GM23338 (cell line): ENCODE measurements around the gene RGL2. TPM values are rescaled to one million over a fixed set of nuclear protein-coding genes. Genes with fewer than 3 reads are reported as not detected.
A peak's percentile ranks its signal among the peaks of the same experiment; 100 is the strongest.

Experiments
- ATAC-seq: fragments of 200-7000 bp; cut with Tn5 transposase; 3 replicates; pipeline ENCODE4 v1.9.1; 2020
- DNase-seq: peaks from one replicate; pipeline ENCODE4 v3.0.0-alpha.2; 2015; ENCODE audit warnings: low spot score
- H2AFZ ChIP-seq: fragments of 200-600 bp; sonication (generic); 2 replicates; pipeline ENCODE4 v1.8.0; 2016; ENCODE audit warnings: antibody characterized with exemption, mild to moderate bottlenecking, moderate library complexity
- H3F3A ChIP-seq: fragments of 200-600 bp; sonication (generic); replicated peaks from 2 replicates; pipeline ENCODE4 v1.8.0; 2017; ENCODE audit warnings: antibody characterized with exemption, mixed run types, low read depth
- H3K27ac ChIP-seq: fragments of 200-600 bp; sonication (generic); 2 replicates; pipeline ENCODE4 v1.6.1; 2016; ENCODE audit warnings: low read depth
- H3K27me3 ChIP-seq: fragments of 200-600 bp; sonication (generic); 2 replicates; pipeline ENCODE4 v1.8.0; 2016; ENCODE audit warnings: mild to moderate bottlenecking, mixed run types, moderate library complexity; ENCODE audit not compliant: insufficient read depth
- H3K36me3 ChIP-seq: fragments of 200-600 bp; sonication (generic); 2 replicates; pipeline ENCODE4 v1.8.0; 2016; ENCODE audit warnings: mild to moderate bottlenecking; ENCODE audit not compliant: insufficient read depth
- H3K4me1 ChIP-seq: fragments of 200-600 bp; sonication (generic); 2 replicates; pipeline ENCODE4 v1.8.0; 2016; ENCODE audit warnings: mild to moderate bottlenecking, moderate library complexity; ENCODE audit not compliant: insufficient read depth
- H3K4me2 ChIP-seq: fragments of 200-600 bp; sonication (generic); 2 replicates; pipeline ENCODE4 v1.7.1; 2017; ENCODE audit warnings: mixed run types
- H3K4me3 ChIP-seq: fragments of 200-600 bp; sonication (generic); 2 replicates; pipeline ENCODE4 v1.6.1; 2016; ENCODE audit warnings: mixed run types
- H3K79me2 ChIP-seq: fragments of 200-600 bp; sonication (generic); replicated peaks from 2 replicates; pipeline ENCODE4 v1.8.0; 2017; ENCODE audit warnings: mild to moderate bottlenecking; ENCODE audit not compliant: insufficient read depth
- H3K9me2 ChIP-seq: fragments of 200-600 bp; sonication (generic); 2 replicates; pipeline ENCODE4 v1.8.0; 2017; ENCODE audit not compliant: insufficient read depth
- H4K20me1 ChIP-seq: fragments of 200-600 bp; sonication (generic); replicated peaks from 2 replicates; pipeline ENCODE4 v1.8.0; 2017; ENCODE audit warnings: mild to moderate bottlenecking; ENCODE audit not compliant: insufficient read depth
- H3K27ac Mint-ChIP-seq: 2 replicates; pipeline ENCODE4 v1.8.0; 2020; ENCODE audit warnings: inconsistent platforms, mild to moderate bottlenecking, moderate library complexity, mixed read lengths
- H3K27me3 Mint-ChIP-seq: 3 replicates; pipeline ENCODE4 v1.8.0; 2022; ENCODE audit warnings: low read depth, mild to moderate bottlenecking, moderate library complexity, mixed read lengths, inconsistent platforms; ENCODE audit not compliant: insufficient read depth, poor library complexity
- H3K36me3 Mint-ChIP-seq: 3 replicates; pipeline ENCODE4 v1.8.0; 2021; ENCODE audit warnings: low read depth, mild to moderate bottlenecking, inconsistent platforms, moderate library complexity, mixed read lengths
- H3K4me1 Mint-ChIP-seq: 3 replicates; pipeline ENCODE4 v1.8.0; 2020; ENCODE audit warnings: mild to moderate bottlenecking, inconsistent platforms, mixed read lengths
- H3K4me3 Mint-ChIP-seq: 3 replicates; pipeline ENCODE4 v1.8.0; 2021; ENCODE audit warnings: moderate library complexity, mild to moderate bottlenecking, inconsistent platforms, mixed read lengths
- H3K9me3 Mint-ChIP-seq: 3 replicates; pipeline ENCODE4 v1.8.0; 2020; ENCODE audit warnings: moderate library complexity, mild to moderate bottlenecking, inconsistent platforms, mixed read lengths
- CREB1 ChIP-seq: fragments of 250-450 bp; sonication (Bioruptor Pico); IDR thresholded peaks from 2 replicates; pipeline ENCODE4 v1.5.0; 2020; ENCODE audit warnings: low read depth, mild to moderate bottlenecking, moderate library complexity
- EZH2 ChIP-seq: fragments of 200-600 bp; sonication (generic); IDR thresholded peaks from one replicate; pipeline ENCODE4 v1.8.0; 2017; ENCODE audit warnings: antibody characterized with exemption, mild to moderate bottlenecking, low read depth; ENCODE audit not compliant: unreplicated experiment
- STAT1 ChIP-seq: IDR thresholded peaks from one replicate; pipeline ENCODE4 v1.6.1; 2016; ENCODE audit warnings: antibody characterized with exemption; ENCODE audit not compliant: unreplicated experiment
- ZNF114 ChIP-seq: fragments of 250-450 bp; sonication (Bioruptor Pico); IDR thresholded peaks from 2 replicates; pipeline ENCODE4 v1.5.0; 2020; ENCODE audit warnings: mild to moderate bottlenecking, moderate library complexity
- ZNF331 ChIP-seq: fragments of 250-450 bp; sonication (Bioruptor Pico); IDR thresholded peaks from 2 replicates; pipeline ENCODE4 v1.5.0; 2020; ENCODE audit warnings: low read depth, mild to moderate bottlenecking, moderate library complexity
- polyA plus RNA-seq: library from polyadenylated mRNA; unstranded; fragments of >200 nt; fragmentation: Nextera tagmentation; extraction: Ambion mirVana; gene quantifications from 2 replicates; pipeline ENCODE4 v1.2.1, GENCODE V29; 2016
- total RNA-seq: library from RNA; depleted of rRNA; stranded (reverse); fragments of >200 nt; shearing (Covaris generic); gene quantifications from 2 replicates; pipeline ENCODE4 v1.2.3, GENCODE V29; 2014
- TF ChIP-seq, protein P1 (sequence below): IDR thresholded peaks from one replicate; pipeline ENCODE4 v1.6.1; 2018; ENCODE audit warnings: antibody characterized with exemption; ENCODE audit not compliant: unreplicated experiment
- TF ChIP-seq, protein P2 (sequence below): IDR thresholded peaks from 2 replicates; pipeline ENCODE4 v1.6.1; 2016; ENCODE audit warnings: antibody characterized with exemption
- TF ChIP-seq, protein P3 (sequence below): fragments of 250-450 bp; sonication (Bioruptor Pico); IDR thresholded peaks from 2 replicates; pipeline ENCODE4 v1.5.0; 2020; ENCODE audit warnings: mild to moderate bottlenecking, moderate library complexity

The RGL2 gene
- total and polyA plus RNA-seq, 2 experiments from 2014 or later: 28.0 to 52.2 TPM

DNA sequence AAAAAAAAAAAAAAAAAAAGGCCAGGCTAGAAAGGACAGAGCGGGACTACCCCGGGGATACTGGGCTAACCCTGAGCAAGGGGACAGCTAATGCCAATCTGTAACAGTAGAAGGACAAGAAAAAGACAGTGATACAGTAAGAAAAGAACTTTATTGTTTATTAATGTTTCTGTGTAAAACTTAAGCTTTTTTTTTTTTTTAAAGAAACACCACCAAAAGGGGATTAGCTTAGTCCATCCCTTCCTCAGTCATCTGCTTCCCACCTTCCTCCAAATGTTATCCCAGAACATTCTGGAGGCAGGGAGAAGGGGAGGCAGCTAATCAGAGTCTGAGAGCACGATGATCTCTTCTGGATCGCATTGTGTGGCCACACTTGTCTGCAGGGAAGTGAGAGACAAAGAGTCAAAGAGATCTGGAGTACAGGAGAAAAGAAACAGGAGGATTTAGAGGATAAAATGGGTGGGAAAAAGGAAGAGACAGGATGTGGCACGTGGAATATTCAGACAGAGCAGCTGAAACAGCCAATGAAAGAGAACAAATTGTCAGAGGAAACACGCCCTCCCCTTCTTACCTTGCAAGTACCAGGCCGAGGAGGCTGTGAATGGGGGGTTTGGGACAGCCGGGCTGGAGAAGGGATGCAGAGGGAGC lies 19.8 kb upstream of the RGL2 start:
- TF ChIP-seq, protein P1, sequence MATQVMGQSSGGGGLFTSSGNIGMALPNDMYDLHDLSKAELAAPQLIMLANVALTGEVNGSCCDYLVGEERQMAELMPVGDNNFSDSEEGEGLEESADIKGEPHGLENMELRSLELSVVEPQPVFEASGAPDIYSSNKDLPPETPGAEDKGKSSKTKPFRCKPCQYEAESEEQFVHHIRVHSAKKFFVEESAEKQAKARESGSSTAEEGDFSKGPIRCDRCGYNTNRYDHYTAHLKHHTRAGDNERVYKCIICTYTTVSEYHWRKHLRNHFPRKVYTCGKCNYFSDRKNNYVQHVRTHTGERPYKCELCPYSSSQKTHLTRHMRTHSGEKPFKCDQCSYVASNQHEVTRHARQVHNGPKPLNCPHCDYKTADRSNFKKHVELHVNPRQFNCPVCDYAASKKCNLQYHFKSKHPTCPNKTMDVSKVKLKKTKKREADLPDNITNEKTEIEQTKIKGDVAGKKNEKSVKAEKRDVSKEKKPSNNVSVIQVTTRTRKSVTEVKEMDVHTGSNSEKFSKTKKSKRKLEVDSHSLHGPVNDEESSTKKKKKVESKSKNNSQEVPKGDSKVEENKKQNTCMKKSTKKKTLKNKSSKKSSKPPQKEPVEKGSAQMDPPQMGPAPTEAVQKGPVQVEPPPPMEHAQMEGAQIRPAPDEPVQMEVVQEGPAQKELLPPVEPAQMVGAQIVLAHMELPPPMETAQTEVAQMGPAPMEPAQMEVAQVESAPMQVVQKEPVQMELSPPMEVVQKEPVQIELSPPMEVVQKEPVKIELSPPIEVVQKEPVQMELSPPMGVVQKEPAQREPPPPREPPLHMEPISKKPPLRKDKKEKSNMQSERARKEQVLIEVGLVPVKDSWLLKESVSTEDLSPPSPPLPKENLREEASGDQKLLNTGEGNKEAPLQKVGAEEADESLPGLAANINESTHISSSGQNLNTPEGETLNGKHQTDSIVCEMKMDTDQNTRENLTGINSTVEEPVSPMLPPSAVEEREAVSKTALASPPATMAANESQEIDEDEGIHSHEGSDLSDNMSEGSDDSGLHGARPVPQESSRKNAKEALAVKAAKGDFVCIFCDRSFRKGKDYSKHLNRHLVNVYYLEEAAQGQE: no peak
- TF ChIP-seq EZH2 (no peak), ZNF114 (CRISPR knock-in tag) (no peak), ZNF331 (CRISPR knock-in tag) (no peak), STAT1 (no peak), CREB1 (CRISPR knock-in tag) (no peak)
- TF ChIP-seq, protein P2, sequence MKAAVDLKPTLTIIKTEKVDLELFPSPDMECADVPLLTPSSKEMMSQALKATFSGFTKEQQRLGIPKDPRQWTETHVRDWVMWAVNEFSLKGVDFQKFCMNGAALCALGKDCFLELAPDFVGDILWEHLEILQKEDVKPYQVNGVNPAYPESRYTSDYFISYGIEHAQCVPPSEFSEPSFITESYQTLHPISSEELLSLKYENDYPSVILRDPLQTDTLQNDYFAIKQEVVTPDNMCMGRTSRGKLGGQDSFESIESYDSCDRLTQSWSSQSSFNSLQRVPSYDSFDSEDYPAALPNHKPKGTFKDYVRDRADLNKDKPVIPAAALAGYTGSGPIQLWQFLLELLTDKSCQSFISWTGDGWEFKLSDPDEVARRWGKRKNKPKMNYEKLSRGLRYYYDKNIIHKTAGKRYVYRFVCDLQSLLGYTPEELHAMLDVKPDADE: no peak
- TF ChIP-seq, protein P3, sequence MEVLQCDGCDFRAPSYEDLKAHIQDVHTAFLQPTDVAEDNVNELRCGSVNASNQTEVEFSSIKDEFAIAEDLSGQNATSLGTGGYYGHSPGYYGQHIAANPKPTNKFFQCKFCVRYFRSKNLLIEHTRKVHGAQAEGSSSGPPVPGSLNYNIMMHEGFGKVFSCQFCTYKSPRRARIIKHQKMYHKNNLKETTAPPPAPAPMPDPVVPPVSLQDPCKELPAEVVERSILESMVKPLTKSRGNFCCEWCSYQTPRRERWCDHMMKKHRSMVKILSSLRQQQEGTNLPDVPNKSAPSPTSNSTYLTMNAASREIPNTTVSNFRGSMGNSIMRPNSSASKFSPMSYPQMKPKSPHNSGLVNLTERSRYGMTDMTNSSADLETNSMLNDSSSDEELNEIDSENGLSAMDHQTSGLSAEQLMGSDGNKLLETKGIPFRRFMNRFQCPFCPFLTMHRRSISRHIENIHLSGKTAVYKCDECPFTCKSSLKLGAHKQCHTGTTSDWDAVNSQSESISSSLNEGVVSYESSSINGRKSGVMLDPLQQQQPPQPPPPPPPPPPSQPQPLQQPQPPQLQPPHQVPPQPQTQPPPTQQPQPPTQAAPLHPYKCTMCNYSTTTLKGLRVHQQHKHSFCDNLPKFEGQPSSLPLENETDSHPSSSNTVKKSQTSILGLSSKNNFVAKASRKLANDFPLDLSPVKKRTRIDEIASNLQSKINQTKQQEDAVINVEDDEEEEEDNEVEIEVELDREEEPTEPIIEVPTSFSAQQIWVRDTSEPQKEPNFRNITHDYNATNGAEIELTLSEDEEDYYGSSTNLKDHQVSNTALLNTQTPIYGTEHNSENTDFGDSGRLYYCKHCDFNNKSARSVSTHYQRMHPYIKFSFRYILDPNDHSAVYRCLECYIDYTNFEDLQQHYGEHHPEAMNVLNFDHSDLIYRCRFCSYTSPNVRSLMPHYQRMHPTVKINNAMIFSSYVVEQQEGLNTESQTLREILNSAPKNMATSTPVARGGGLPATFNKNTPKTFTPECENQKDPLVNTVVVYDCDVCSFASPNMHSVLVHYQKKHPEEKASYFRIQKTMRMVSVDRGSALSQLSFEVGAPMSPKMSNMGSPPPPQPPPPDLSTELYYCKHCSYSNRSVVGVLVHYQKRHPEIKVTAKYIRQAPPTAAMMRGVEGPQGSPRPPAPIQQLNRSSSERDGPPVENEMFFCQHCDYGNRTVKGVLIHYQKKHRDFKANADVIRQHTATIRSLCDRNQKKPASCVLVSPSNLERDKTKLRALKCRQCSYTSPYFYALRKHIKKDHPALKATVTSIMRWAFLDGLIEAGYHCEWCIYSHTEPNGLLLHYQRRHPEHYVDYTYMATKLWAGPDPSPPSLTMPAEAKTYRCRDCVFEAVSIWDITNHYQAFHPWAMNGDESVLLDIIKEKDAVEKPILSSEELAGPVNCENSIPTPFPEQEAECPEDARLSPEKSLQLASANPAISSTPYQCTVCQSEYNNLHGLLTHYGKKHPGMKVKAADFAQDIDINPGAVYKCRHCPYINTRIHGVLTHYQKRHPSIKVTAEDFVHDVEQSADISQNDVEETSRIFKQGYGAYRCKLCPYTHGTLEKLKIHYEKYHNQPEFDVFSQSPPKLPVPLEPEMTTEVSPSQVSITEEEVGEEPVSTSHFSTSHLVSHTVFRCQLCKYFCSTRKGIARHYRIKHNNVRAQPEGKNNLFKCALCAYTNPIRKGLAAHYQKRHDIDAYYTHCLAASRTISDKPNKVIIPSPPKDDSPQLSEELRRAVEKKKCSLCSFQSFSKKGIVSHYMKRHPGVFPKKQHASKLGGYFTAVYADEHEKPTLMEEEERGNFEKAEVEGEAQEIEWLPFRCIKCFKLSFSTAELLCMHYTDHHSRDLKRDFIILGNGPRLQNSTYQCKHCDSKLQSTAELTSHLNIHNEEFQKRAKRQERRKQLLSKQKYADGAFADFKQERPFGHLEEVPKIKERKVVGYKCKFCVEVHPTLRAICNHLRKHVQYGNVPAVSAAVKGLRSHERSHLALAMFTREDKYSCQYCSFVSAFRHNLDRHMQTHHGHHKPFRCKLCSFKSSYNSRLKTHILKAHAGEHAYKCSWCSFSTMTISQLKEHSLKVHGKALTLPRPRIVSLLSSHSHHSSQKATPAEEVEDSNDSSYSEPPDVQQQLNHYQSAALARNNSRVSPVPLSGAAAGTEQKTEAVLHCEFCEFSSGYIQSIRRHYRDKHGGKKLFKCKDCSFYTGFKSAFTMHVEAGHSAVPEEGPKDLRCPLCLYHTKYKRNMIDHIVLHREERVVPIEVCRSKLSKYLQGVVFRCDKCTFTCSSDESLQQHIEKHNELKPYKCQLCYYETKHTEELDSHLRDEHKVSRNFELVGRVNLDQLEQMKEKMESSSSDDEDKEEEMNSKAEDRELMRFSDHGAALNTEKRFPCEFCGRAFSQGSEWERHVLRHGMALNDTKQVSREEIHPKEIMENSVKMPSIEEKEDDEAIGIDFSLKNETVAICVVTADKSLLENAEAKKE (CRISPR knock-in tag): no peak
- Histone ChIP-seq H3K9me2 (no peaks in the 10 kb centered on the region), H3K79me2 (peaks cover 36% of the 10 kb centered on the region), H3F3A (peaks cover 20% of the 10 kb centered on the region), H3K27me3 (no peaks in the 10 kb centered on the region), H2AFZ (no peak overlapping the region), H3K4me3 (peak overlapping the region; percentile 51), H4K20me1 (peaks cover 11% of the 10 kb centered on the region), H3K4me1 (peaks cover 40% of the 10 kb centered on the region), H3K36me3 (peaks cover 14% of the 10 kb centered on the region), H3K4me2 (peak overlapping the region; percentile 58), H3K27ac (peak overlapping the region; percentile 86)
- peaks cover 66% of the 10 kb centered on the region for H3K4me1 Mint-ChIP-seq
- H3K9me3 Mint-ChIP-seq: no peaks in the 10 kb centered on the region; the same call in 1 of the 3 replicates
- ATAC-seq (no peak), DNase-seq (no peak)
- H3K27ac Mint-ChIP-seq: peak overlapping the region; percentile 98
- peaks cover 22% of the 10 kb centered on the region for H3K27me3 Mint-ChIP-seq
- peak overlapping the region; percentile 93 for H3K4me3 Mint-ChIP-seq
- H3K36me3 Mint-ChIP-seq: peaks cover 42% of the 10 kb centered on the region
